HL-60 (cell line): ENCODE data around the gene ELFN2.

ENCODE experiments used
- DNase-seq, 2 experiments: peaks; one replicate each; pipeline ENCODE4 v3.0.0-alpha.2; 2010 to 2020; ENCODE audit warnings: low read depth in 1 of 2, low spot score in 1 of 2
- H3K27ac ChIP-seq: fragments of 250-450 bp; sonication (Bioruptor Pico); replicated peaks from 2 replicates; pipeline ENCODE4 v1.5.1; 2020; ENCODE audit warnings: mild to moderate bottlenecking, moderate library complexity
- H3K27me3 ChIP-seq: fragments of 250-450 bp; sonication (Bioruptor Pico); 2 replicates; pipeline ENCODE4 v1.5.1; 2021; ENCODE audit warnings: mild to moderate bottlenecking, moderate library complexity; ENCODE audit not compliant: insufficient read depth, poor library complexity, severe bottlenecking
- H3K4me3 ChIP-seq: replicated peaks from 2 replicates; pipeline ENCODE4 v1.5.1; 2011; ENCODE audit warnings: mild to moderate bottlenecking, control low read depth, low read length; ENCODE audit not compliant: insufficient read depth
- GABPA ChIP-seq: IDR thresholded peaks from 2 replicates; pipeline ENCODE4 v1.6.1; 2012; ENCODE audit warnings: low read depth
- POLR2AphosphoS5 ChIP-seq: IDR thresholded peaks from 2 replicates; pipeline ENCODE4 v1.6.1; 2012; ENCODE audit warnings: low read depth
- SPI1 ChIP-seq: IDR thresholded peaks from 2 replicates; pipeline ENCODE4 v1.6.1; 2012; ENCODE audit warnings: low read depth, mild to moderate bottlenecking, borderline replicate concordance
- TF ChIP-seq, protein P1 (sequence below): IDR thresholded peaks from one replicate; pipeline ENCODE4 v1.5.1; 2011; ENCODE audit warnings: low read length, control low read depth, inconsistent platforms; ENCODE audit not compliant: insufficient read depth
- TF ChIP-seq, protein P2 (sequence below): IDR thresholded peaks from 2 replicates; pipeline ENCODE4 v1.6.1; 2012; ENCODE audit warnings: low read depth; ENCODE audit not compliant: insufficient replicate concordance

The ELFN2 gene

DNA sequence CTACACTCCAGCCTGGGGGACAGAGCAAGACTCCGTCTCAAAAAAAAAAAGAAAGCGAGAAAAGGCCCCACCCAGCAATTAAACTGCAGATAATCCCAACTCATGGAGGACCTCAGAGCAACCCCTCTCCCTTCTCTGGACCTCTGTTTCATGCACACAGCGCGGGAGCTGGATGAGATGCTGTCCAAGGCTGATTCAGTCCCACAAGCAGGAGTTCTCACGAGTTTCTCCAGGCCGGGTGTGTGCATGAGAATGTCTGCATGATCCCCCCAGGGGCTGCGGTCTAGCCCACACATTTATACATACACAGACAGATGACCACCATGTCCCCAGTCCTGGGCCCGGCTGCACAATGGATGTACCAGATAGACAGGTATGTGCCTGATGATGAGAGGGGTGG is 19.4 kb downstream of the ELFN2 start:
- Histone ChIP-seq H3K27me3 (peaks cover 2% of the 10 kb centered on the region), H3K4me3 (no peak overlapping the region), H3K27ac (no peak overlapping the region)
- TF ChIP-seq, protein P1, sequence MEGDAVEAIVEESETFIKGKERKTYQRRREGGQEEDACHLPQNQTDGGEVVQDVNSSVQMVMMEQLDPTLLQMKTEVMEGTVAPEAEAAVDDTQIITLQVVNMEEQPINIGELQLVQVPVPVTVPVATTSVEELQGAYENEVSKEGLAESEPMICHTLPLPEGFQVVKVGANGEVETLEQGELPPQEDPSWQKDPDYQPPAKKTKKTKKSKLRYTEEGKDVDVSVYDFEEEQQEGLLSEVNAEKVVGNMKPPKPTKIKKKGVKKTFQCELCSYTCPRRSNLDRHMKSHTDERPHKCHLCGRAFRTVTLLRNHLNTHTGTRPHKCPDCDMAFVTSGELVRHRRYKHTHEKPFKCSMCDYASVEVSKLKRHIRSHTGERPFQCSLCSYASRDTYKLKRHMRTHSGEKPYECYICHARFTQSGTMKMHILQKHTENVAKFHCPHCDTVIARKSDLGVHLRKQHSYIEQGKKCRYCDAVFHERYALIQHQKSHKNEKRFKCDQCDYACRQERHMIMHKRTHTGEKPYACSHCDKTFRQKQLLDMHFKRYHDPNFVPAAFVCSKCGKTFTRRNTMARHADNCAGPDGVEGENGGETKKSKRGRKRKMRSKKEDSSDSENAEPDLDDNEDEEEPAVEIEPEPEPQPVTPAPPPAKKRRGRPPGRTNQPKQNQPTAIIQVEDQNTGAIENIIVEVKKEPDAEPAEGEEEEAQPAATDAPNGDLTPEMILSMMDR, result no peak
- TF ChIP-seq SPI1 (no peak), POLR2AphosphoS5 (no peak), GABPA (no peak)
- TF ChIP-seq, protein P2, sequence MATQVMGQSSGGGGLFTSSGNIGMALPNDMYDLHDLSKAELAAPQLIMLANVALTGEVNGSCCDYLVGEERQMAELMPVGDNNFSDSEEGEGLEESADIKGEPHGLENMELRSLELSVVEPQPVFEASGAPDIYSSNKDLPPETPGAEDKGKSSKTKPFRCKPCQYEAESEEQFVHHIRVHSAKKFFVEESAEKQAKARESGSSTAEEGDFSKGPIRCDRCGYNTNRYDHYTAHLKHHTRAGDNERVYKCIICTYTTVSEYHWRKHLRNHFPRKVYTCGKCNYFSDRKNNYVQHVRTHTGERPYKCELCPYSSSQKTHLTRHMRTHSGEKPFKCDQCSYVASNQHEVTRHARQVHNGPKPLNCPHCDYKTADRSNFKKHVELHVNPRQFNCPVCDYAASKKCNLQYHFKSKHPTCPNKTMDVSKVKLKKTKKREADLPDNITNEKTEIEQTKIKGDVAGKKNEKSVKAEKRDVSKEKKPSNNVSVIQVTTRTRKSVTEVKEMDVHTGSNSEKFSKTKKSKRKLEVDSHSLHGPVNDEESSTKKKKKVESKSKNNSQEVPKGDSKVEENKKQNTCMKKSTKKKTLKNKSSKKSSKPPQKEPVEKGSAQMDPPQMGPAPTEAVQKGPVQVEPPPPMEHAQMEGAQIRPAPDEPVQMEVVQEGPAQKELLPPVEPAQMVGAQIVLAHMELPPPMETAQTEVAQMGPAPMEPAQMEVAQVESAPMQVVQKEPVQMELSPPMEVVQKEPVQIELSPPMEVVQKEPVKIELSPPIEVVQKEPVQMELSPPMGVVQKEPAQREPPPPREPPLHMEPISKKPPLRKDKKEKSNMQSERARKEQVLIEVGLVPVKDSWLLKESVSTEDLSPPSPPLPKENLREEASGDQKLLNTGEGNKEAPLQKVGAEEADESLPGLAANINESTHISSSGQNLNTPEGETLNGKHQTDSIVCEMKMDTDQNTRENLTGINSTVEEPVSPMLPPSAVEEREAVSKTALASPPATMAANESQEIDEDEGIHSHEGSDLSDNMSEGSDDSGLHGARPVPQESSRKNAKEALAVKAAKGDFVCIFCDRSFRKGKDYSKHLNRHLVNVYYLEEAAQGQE, result no peak
- no peak for DNase-seq

DNA sequence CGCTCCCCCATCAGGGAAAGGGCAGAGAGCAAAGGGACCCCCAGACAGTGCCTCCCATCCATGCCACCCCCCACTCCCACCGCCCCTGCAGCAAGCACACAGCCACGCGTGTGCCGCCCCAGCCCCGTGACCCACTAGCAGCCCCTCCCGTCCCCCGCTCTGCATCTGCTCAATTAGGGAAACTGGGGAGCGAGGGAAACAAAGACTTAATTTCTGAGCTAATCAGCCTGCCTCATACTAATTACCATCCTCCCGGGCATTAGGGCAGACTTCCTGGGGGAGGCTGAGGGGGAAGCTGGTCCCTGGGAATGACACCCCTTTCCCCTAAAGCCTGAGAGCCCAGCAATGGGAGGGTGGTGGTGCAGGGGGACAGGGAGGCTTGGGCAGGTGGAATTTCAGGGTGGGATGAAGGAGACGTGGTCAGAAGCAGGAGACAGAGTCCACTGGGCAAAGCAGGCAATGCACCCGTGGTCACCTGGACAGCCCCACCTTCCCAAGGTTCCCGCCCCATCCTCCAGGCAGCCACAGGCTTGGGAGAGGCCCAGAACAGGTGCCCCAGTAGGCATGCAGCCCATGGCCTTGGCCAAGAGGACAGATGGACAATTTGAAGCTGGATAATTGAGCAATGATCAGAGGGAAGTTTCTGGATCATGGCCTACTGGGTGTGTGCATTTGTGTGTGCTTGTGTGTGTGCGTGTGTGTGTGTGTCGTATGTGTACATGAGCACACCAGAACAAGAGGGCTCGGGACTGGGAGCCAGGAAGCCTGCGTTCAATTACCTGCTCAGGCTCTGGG is 20.6 kb downstream of the ELFN2 start:
- no peak overlapping the region for H3K27ac ChIP-seq
- no peak overlapping the region for H3K4me3 ChIP-seq
- peaks cover 2% of the 10 kb centered on the region for H3K27me3 ChIP-seq
- TF ChIP-seq GABPA, result no peak
- TF ChIP-seq, protein P2, result no peak
- TF ChIP-seq, protein P1, result no peak
- no peak for TF ChIP-seq POLR2AphosphoS5
- no peak for TF ChIP-seq SPI1
- DNase-seq, result no peak

DNA sequence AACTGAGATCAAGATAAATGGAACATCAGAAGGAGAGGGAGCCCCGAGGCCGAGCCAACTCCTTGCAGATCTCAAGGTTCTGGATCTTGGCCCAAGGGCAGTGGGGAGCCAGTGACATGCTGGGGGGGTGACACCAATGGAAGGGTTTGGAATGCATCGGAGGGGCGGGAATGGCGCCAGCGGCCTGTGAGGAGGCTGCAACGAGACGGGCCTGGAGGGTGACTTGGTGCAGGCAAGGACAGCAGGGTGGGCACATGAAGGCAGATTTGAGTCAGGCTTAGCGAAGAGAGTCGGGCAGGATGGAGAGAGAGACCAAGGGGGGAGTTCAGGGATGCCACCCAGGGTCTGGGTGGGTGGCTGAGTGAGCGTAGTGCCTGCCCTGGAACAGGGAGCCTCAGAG is 23.2 kb downstream of the ELFN2 start:
- Histone ChIP-seq H3K27ac (no peak overlapping the region), H3K27me3 (peaks cover 2% of the 10 kb centered on the region), H3K4me3 (no peak overlapping the region)
- TF ChIP-seq SPI1 (no peak), GABPA (no peak), POLR2AphosphoS5 (no peak)
- TF ChIP-seq, protein P1, result no peak
- TF ChIP-seq, protein P2, result no peak
- no peak for DNase-seq
